K562 (cell line): ENCODE data around the gene UGT1A9.

Experiments used
- CBX2 ChIP-seq: fragments of 200-600 bp; sonication (generic); IDR thresholded peaks from one replicate; pipeline ENCODE4 v1.6.1; 2012; ENCODE audit warnings: mild to moderate bottlenecking, low read length, inconsistent platforms; ENCODE audit not compliant: insufficient read depth, poor library complexity, severe bottlenecking
- ETV6 ChIP-seq, 3 experiments: fragments of 150-350 bp in 1 of 3; sonication (generic) in 1 of 3; formaldehyde crosslinking in 1 of 3; IDR thresholded peaks; 2 replicates each; pipeline versions ENCODE4 v1.6.1 to v1.8.0; 2014 to 2022; ENCODE audit warnings: borderline replicate concordance in 2 of 3, low read depth in 2 of 3, antibody characterized with exemption in 1 of 3, low read length in 1 of 3, mild to moderate bottlenecking in 1 of 3, missing genetic modification reagents in 1 of 3
- FOXA3 ChIP-seq, 2 experiments: fragments of 450-650 bp in 1 of 2; sonication (generic) in 1 of 2; formaldehyde crosslinking; IDR thresholded peaks in 1 of 2; conservative IDR thresholded peaks in 1 of 2; 2 replicates each; pipeline versions ENCODE4 v1.4.0 to v1.8.0; 2020 to 2022; ENCODE audit warnings: mild to moderate bottlenecking in 2 of 2, missing genetic modification reagents in 1 of 2
- POLR2A ChIP-seq: fragments of 450-650 bp; conservative IDR thresholded peaks from 2 replicates; pipeline ENCODE4 v1.6.1; 2016
- POU5F1 ChIP-seq: fragments of 150-350 bp; IDR thresholded peaks from 2 replicates; pipeline ENCODE4 v1.6.1; 2014; ENCODE audit warnings: borderline replicate concordance, low read length, low read depth, mild to moderate bottlenecking; ENCODE audit not compliant: partially characterized antibody
- SMAD3 ChIP-seq: fragments of 450-650 bp; formaldehyde crosslinking; conservative IDR thresholded peaks from 2 replicates; pipeline ENCODE4 v1.4.0; 2020; ENCODE audit warnings: mild to moderate bottlenecking
- SRSF3 ChIP-seq: fragments of 200-400 bp; formaldehyde crosslinking; IDR thresholded peaks from 2 replicates; pipeline ENCODE4 v1.6.1; 2016; ENCODE audit warnings: mild to moderate bottlenecking, low read length, moderate library complexity; ENCODE audit not compliant: insufficient read depth
- STAT6 ChIP-seq: sonication (generic); formaldehyde crosslinking; IDR thresholded peaks from 2 replicates; pipeline ENCODE4 v1.8.1; 2023; ENCODE audit warnings: mild to moderate bottlenecking, missing genetic modification reagents
- YY1 ChIP-seq, 3 experiments: IDR thresholded peaks; 2 replicates each; pipeline ENCODE4 v1.6.1; 2011; ENCODE audit warnings: low read length in 2 of 3, mild to moderate bottlenecking in 2 of 3, moderate library complexity in 2 of 3, borderline replicate concordance in 1 of 3, control low read depth in 1 of 3, low read depth in 1 of 3; ENCODE audit not compliant: insufficient read depth in 3 of 3, insufficient replicate concordance in 2 of 3, control insufficient read depth in 1 of 3, insufficient read length in 1 of 3; ENCODE audit errors: extremely low read depth in 1 of 3
- ZNF143 ChIP-seq: sonication (generic); formaldehyde crosslinking; IDR thresholded peaks from 2 replicates; pipeline ENCODE4 v1.9.0; 2022; ENCODE audit warnings: mild to moderate bottlenecking, missing genetic modification reagents
- ZNF197 ChIP-seq: fragments of 200-800 bp; sonication (Bioruptor generic); IDR thresholded peaks from 2 replicates; pipeline ENCODE4 v1.6.1; 2016; ENCODE audit warnings: low read depth, missing genetic modification characterization, missing compliant biosample characterization
- TF ChIP-seq, protein P1 (sequence below): fragments of 450-650 bp; IDR thresholded peaks from 2 replicates; pipeline ENCODE4 v1.6.1; 2018; ENCODE audit warnings: mild to moderate bottlenecking, low read depth; ENCODE audit not compliant: partially characterized antibody
- TF ChIP-seq, protein P2 (sequence below), 2 experiments: IDR thresholded peaks; 2 replicates each; pipeline ENCODE4 v1.6.1; 2011; ENCODE audit warnings: borderline replicate concordance in 1 of 2, control low read depth in 1 of 2, low read depth in 1 of 2, low read length in 1 of 2, mild to moderate bottlenecking in 1 of 2, mixed read lengths in 1 of 2, moderate library complexity in 1 of 2; ENCODE audit not compliant: insufficient read depth in 1 of 2, insufficient read length in 1 of 2, poor library complexity in 1 of 2, severe bottlenecking in 1 of 2; ENCODE audit errors: extremely low read depth in 1 of 2

- TF ChIP-seq ZNF197, result no peak
- TF ChIP-seq YY1 (IDR thresholded peaks at IDR 0.05; ENCODE audit: borderline replicate concordance in 1 of 3, control insufficient read depth in 1 of 3, extremely low read depth in 1 of 3, insufficient read depth in 3 of 3, insufficient read length in 1 of 3, insufficient replicate concordance in 2 of 3, low read depth in 1 of 3, low read length in 2 of 3), result no peak
- TF ChIP-seq, protein P1, sequence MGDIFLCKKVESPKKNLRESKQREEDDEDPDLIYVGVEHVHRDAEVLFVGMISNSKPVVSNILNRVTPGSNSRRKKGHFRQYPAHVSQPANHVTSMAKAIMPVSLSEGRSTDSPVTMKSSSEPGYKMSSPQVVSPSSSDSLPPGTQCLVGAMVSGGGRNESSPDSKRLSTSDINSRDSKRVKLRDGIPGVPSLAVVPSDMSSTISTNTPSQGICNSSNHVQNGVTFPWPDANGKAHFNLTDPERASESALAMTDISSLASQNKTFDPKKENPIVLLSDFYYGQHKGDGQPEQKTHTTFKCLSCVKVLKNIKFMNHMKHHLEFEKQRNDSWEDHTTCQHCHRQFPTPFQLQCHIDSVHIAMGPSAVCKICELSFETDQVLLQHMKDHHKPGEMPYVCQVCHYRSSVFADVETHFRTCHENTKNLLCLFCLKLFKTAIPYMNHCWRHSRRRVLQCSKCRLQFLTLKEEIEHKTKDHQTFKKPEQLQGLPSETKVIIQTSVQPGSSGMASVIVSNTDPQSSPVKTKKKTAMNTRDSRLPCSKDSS, result no peak
- TF ChIP-seq STAT6 (CRISPR knock-in tag), result no peak
- no peak for TF ChIP-seq FOXA3 (CRISPR knock-in tag; conservative IDR thresholded peaks at IDR 0.05 in 1 of 2, IDR thresholded peaks at IDR 0.05 in 1 of 2)
- no peak for TF ChIP-seq ETV6 (IDR thresholded peaks at IDR 0.05; ENCODE audit: borderline replicate concordance in 1 of 2, low read depth in 2 of 2, low read length in 1 of 2)
- no peak for TF ChIP-seq ETV6 (CRISPR knock-in tag; IDR thresholded peaks at IDR 0.05; ENCODE audit: borderline replicate concordance)
- no peak for TF ChIP-seq POLR2A
- TF ChIP-seq, protein P2, sequence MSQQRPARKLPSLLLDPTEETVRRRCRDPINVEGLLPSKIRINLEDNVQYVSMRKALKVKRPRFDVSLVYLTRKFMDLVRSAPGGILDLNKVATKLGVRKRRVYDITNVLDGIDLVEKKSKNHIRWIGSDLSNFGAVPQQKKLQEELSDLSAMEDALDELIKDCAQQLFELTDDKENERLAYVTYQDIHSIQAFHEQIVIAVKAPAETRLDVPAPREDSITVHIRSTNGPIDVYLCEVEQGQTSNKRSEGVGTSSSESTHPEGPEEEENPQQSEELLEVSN (IDR thresholded peaks at IDR 0.05; ENCODE audit: borderline replicate concordance in 1 of 2, extremely low read depth in 1 of 2, insufficient read depth in 1 of 2, insufficient read length in 1 of 2, low read depth in 1 of 2, low read length in 1 of 2, poor library complexity in 1 of 2, severe bottlenecking in 1 of 2), result no peak
- TF ChIP-seq ZNF143 (CRISPR knock-in tag), result no peak
- no peak for TF ChIP-seq CBX2
- no peak for TF ChIP-seq SRSF3
- TF ChIP-seq SMAD3 (CRISPR knock-in tag), result no peak
- no peak for TF ChIP-seq POU5F1
These were observed 2.2 kb downstream of the UGT1A9 start for GRCh38 chr2:233673896-233674295.
